ENCODE measurements around the gene MEN1. TPM values are rescaled to one million over a fixed set of nuclear protein-coding genes. Genes with fewer than 3 reads are reported as not detected.

The MEN1 gene
- total and polyA plus RNA-seq, 9 of the 15 experiments (the other 6 are each of a cell fraction or from before 2014, with no cell fraction given): 3.4 to 57.2 (median 19.3) TPM

GRCh38 chr11:64800303-64801157, 9.8 kb downstream of the MEN1 start (continued):
- TF ChIP-seq E2F8 (IDR thresholded peaks at IDR 0.05; ENCODE audit: low read depth, partially characterized antibody): no peak
- no peak for TF ChIP-seq MECOM (CRISPR knock-in tag; IDR thresholded peaks at IDR 0.05)
- no peak for TF ChIP-seq VEZF1 (CRISPR knock-in tag; IDR thresholded peaks at IDR 0.05)
- TF ChIP-seq NR4A1 (CRISPR knock-in tag; IDR thresholded peaks at IDR 0.05): no peak
- no peak for TF ChIP-seq NR4A1 (tag; IDR thresholded peaks at IDR 0.05)
- no peak for TF ChIP-seq POLR2G (IDR thresholded peaks at IDR 0.05; ENCODE audit: low read depth, low read length)
- no peak for TF ChIP-seq CBX5 (IDR thresholded peaks at IDR 0.05; ENCODE audit: borderline replicate concordance, low read depth)
- no peak for TF ChIP-seq CBX2 (IDR thresholded peaks at IDR 0.05; ENCODE audit: insufficient read depth, low read length, poor library complexity, severe bottlenecking)
- no peak for TF ChIP-seq JUND (IDR thresholded peaks at IDR 0.05; ENCODE audit: borderline replicate concordance, low read depth, low read length)
- no peak for TF ChIP-seq JUND (tag; IDR thresholded peaks at IDR 0.05; ENCODE audit: borderline replicate concordance, low read depth, low read length)
- peak; percentile 38 to 45 for TF ChIP-seq E2F6 (IDR thresholded peaks at IDR 0.05; ENCODE audit: borderline replicate concordance in 1 of 2, extremely low read depth in 1 of 2, insufficient read depth in 1 of 2, insufficient read length in 1 of 2, low read depth in 1 of 2, low read length in 1 of 2, poor library complexity in 1 of 2, severe bottlenecking in 1 of 2)
- TF ChIP-seq HMG20B (CRISPR knock-in tag; IDR thresholded peaks at IDR 0.05): no peak
- no peak for TF ChIP-seq MED1 (CRISPR knock-in tag; IDR thresholded peaks at IDR 0.05; ENCODE audit: borderline replicate concordance)
- no peak for TF ChIP-seq HMGN3 (IDR thresholded peaks at IDR 0.05; ENCODE audit: borderline replicate concordance, extremely low read depth, insufficient read length, low read depth, low read length)
- TF ChIP-seq TRIM28 (IDR thresholded peaks at IDR 0.05): no peak
- TF ChIP-seq CCNT2 (IDR thresholded peaks at IDR 0.05; ENCODE audit: borderline replicate concordance, extremely low read depth, insufficient read length, low read depth, low read length): no peak
- TF ChIP-seq THRAP3 (IDR thresholded peaks at IDR 0.05; ENCODE audit: borderline replicate concordance): no peak
- no peak for TF ChIP-seq SMARCC2 (IDR thresholded peaks at IDR 0.05; ENCODE audit: low read depth)
- TF ChIP-seq ELF1 (tag; IDR thresholded peaks at IDR 0.05): no peak
- TF ChIP-seq GATAD2B (IDR thresholded peaks at IDR 0.05; ENCODE audit: borderline replicate concordance): no peak
- TF ChIP-seq DMBX1 (CRISPR knock-in tag; IDR thresholded peaks at IDR 0.05; ENCODE audit: borderline replicate concordance): 0 out of 2 replicates have a peak, but pooled peaks have one; percentile 20
- no peak for TF ChIP-seq NR2C2 (CRISPR knock-in tag; IDR thresholded peaks at IDR 0.05)
- peak; percentile 85 for TF ChIP-seq NR2C2 (tag; IDR thresholded peaks at IDR 0.05)
